CD8-positive, alpha-beta memory T cell (primary cell): ENCODE data around the gene NCMAP. TPM values are rescaled to one million over a fixed set of nuclear protein-coding genes. Genes with fewer than 3 reads are reported as not detected.

Source experiments
- CTCF ChIA-PET: fragments of 350-600 bp; sonication (Branson Sonifier 250); formaldehyde crosslinking; loops from one replicate; lab custom pipeline; 2021; ENCODE audit warnings: antibody characterized with exemption; lab: Charles Lee
- POLR2A ChIA-PET: fragments of 350-600 bp; sonication (Branson Sonifier 250); formaldehyde crosslinking; loops from one replicate; lab custom pipeline; 2021; ENCODE audit warnings: antibody characterized with exemption; lab: Charles Lee
- DNase-seq, 5 donors: peaks; one replicate each; pipeline versions ENCODE4 v3.0.0 to v3.0.0-alpha.2; 2020 to 2022; ENCODE audit warnings: mixed read lengths in 1 of 5
- H3K27ac ChIP-seq: one replicate; pipeline ENCODE4 v1.7.0; 2013; ENCODE audit warnings: low read depth, mild to moderate bottlenecking, low read length, moderate library complexity
- H3K27me3 ChIP-seq: 2 replicates; pipeline ENCODE4 v1.7.0; 2013; ENCODE audit warnings: low read length, mild to moderate bottlenecking; ENCODE audit not compliant: insufficient read depth, poor library complexity, severe bottlenecking
- H3K36me3 ChIP-seq: 2 replicates; pipeline ENCODE4 v1.7.0; 2013; ENCODE audit warnings: mild to moderate bottlenecking, low read length, moderate library complexity; ENCODE audit not compliant: insufficient read depth
- H3K4me1 ChIP-seq: 2 replicates; pipeline ENCODE4 v1.7.0; 2013; ENCODE audit warnings: mild to moderate bottlenecking, low read length, moderate library complexity; ENCODE audit not compliant: insufficient read depth
- H3K4me3 ChIP-seq: 2 replicates; pipeline ENCODE4 v1.7.0; 2013; ENCODE audit warnings: mild to moderate bottlenecking, low read length
- H3K9me3 ChIP-seq: 2 replicates; pipeline ENCODE4 v1.7.0; 2013; ENCODE audit warnings: mild to moderate bottlenecking, low read length
- H3K27ac Mint-ChIP-seq, 8 donors: one replicate each; pipeline ENCODE4 v1.8.0; 2020 to 2021; ENCODE audit warnings: mixed read lengths in 8 of 8, mild to moderate bottlenecking in 6 of 8, inconsistent platforms in 3 of 8, moderate library complexity in 3 of 8
- H3K27me3 Mint-ChIP-seq, 2 donors: one replicate each; pipeline ENCODE4 v1.8.0; 2020 to 2021; ENCODE audit warnings: mixed read lengths in 2 of 2, mild to moderate bottlenecking in 1 of 2, moderate library complexity in 1 of 2
- H3K36me3 Mint-ChIP-seq, 3 donors: one replicate each; pipeline ENCODE4 v1.8.0; 2020 to 2021; ENCODE audit warnings: mixed read lengths in 3 of 3, inconsistent platforms in 1 of 3, mild to moderate bottlenecking in 1 of 3
- H3K4me1 Mint-ChIP-seq, 3 donors: one replicate each; pipeline ENCODE4 v1.8.0; 2020 to 2021; ENCODE audit warnings: mixed read lengths in 3 of 3, inconsistent platforms in 1 of 3, mild to moderate bottlenecking in 1 of 3
- H3K4me3 Mint-ChIP-seq, 7 donors: one replicate each; pipeline ENCODE4 v1.8.0; 2020 to 2021; ENCODE audit warnings: mixed read lengths in 7 of 7, mild to moderate bottlenecking in 6 of 7, moderate library complexity in 4 of 7, inconsistent platforms in 2 of 7
- H3K9me3 Mint-ChIP-seq, 5 donors: one replicate each; pipeline ENCODE4 v1.8.0; 2020 to 2022; ENCODE audit warnings: mixed read lengths in 5 of 5, mild to moderate bottlenecking in 3 of 5, moderate library complexity in 2 of 5, inconsistent platforms in 1 of 5
- polyA plus RNA-seq: library from polyadenylated mRNA; unstranded; fragments of 300-500 nt; fragmentation: Illumina TruSeq; gene quantifications from one replicate; pipeline ENCODE4 v1.2.3, GENCODE V29; 2021
- total RNA-seq, 2 experiments: library from RNA; stranded (reverse); gene quantifications; one replicate each; pipeline ENCODE4 v1.2.3, GENCODE V29; 2021

NCMAP gene
- total and polyA plus RNA-seq, 3 experiments from 2014 or later = 0.04 TPM; not detected in 2

DNA sequence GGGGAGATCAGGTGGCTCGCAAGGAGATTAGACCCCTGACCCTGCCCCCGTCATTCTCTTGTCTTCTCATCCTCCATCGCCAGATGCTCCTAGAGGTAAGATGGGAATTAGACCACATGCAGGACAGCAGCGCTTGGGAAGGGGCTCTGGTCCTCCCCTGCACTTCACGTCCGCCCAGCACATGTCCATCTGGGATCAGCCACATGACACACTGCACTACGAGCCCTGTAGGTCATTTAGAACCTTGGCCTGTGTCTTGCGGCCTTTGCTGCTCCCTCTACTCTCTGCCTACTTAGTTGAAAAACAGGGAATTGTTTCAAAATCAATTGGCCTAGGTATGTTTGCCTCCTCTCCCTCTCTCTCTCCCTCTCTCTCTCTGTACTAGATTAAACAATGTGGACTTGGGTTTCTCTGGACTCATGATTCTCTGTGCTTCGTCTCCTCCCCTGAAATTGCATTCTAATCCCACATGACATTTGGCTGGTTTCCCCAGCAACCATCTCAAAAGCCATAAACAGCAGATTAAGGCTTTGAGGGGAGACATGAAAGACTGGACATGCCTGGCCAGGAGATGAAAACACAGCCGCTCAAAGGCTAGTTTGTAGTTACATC lies 3.8 kb upstream of the NCMAP start:
- Mint-ChIP-seq H3K36me3 (no peaks in the 10 kb centered on the region), H3K9me3 (no peaks in the 10 kb centered on the region), H3K4me1 (peaks cover 5 to 15% (median 8%) of the 10 kb centered on the region in 3 donors), H3K27me3 (peaks cover 5 to 20% of the 10 kb centered on the region in 2 donors), H3K27ac (no peak overlapping the region), H3K4me3 (no peak overlapping the region)
- Histone ChIP-seq H3K27me3 (peaks cover 5% of the 10 kb centered on the region), H3K36me3 (no peaks in the 10 kb centered on the region), H3K27ac (no peak overlapping the region), H3K4me3 (no peak overlapping the region), H3K4me1 (peaks cover 9% of the 10 kb centered on the region), H3K9me3 (no peaks in the 10 kb centered on the region)
- ChIA-PET POLR2A (no interaction called here), CTCF (no interaction called here)
- no peak for DNase-seq

DNA sequence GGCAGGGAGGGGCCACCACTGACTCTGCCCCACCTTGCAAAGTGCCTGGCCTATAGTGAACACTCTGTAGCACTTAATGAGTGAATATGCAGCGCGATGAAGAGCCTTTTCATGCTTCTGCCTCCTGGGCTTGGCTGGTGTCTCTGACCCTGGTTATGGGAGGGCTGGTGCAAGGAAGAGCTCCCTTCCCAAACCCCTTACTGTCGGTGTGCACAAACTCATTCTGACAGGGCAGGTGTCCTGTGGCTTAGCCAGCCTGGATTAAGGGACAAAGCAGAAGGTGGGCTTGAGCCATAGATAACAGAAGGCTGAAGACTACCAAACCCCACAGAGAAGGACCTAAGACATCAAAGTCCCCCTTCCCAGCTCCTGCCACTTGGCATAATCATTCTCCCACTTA lies 2.0 kb upstream of the NCMAP start:
- H3K36me3 ChIP-seq = no peaks in the 10 kb centered on the region
- CTCF ChIA-PET = no interaction called here
- no peak overlapping the region for H3K27ac ChIP-seq
- Mint-ChIP-seq H3K27me3 (peaks cover 11 to 33% of the 10 kb centered on the region in 2 donors), H3K27ac (peak overlapping the region in 2 of 8 donors; percentile 58 to 72), H3K9me3 (no peaks in the 10 kb centered on the region), H3K4me1 (peaks cover 5 to 19% (median 8%) of the 10 kb centered on the region in 3 donors), H3K4me3 (no peak overlapping the region), H3K36me3 (no peaks in the 10 kb centered on the region)
- H3K4me3 ChIP-seq = no peak overlapping the region
- peaks cover 9% of the 10 kb centered on the region for H3K4me1 ChIP-seq
- no peaks in the 10 kb centered on the region for H3K9me3 ChIP-seq
- no peak for DNase-seq
- H3K27me3 ChIP-seq = peaks cover 7% of the 10 kb centered on the region
- POLR2A ChIA-PET = no interaction called here

GRCh38 chr1:24554714-24555113 lies 1.2 kb upstream of the NCMAP start:
- H3K36me3 Mint-ChIP-seq = no peaks in the 10 kb centered on the region
- no peak overlapping the region for H3K4me3 ChIP-seq
- no peak overlapping the region for H3K27ac Mint-ChIP-seq
- H3K27ac ChIP-seq = no peak overlapping the region
- peaks cover 9% of the 10 kb centered on the region for H3K4me1 ChIP-seq
- ChIA-PET CTCF (interaction anchor here (1.2 kb wide), 1 partner anchor 50 kb away, joined by 3 read pairs; no protein-coding TSS in a partner anchor), POLR2A (no interaction called here)
- H3K9me3 Mint-ChIP-seq = no peaks in the 10 kb centered on the region
- no peak for DNase-seq
- H3K9me3 ChIP-seq = no peaks in the 10 kb centered on the region
- H3K27me3 Mint-ChIP-seq = peaks cover 11 to 33% of the 10 kb centered on the region in 2 donors
- no peaks in the 10 kb centered on the region for H3K36me3 ChIP-seq
- H3K27me3 ChIP-seq = peaks cover 7% of the 10 kb centered on the region
- H3K4me3 Mint-ChIP-seq = peak overlapping the region in 5 of 7 donors; percentile 46 to 90 (median 74)
- peaks cover 5 to 19% (median 8%) of the 10 kb centered on the region in 3 donors for H3K4me1 Mint-ChIP-seq

GRCh38 chr1:24556414-24556795 lies 518 bp downstream of the NCMAP start:
- peak overlapping the region in 1 of 8 donors; percentile 28 for H3K27ac Mint-ChIP-seq
- H3K36me3 Mint-ChIP-seq = no peaks in the 10 kb centered on the region
- Histone ChIP-seq H3K4me3 (peak overlapping the region; percentile 32), H3K9me3 (no peaks in the 10 kb centered on the region), H3K36me3 (no peaks in the 10 kb centered on the region), H3K27me3 (peaks cover 7% of the 10 kb centered on the region), H3K27ac (no peak overlapping the region), H3K4me1 (peaks cover 9% of the 10 kb centered on the region)
- H3K4me1 Mint-ChIP-seq = peaks cover 5 to 19% (median 8%) of the 10 kb centered on the region in 3 donors
- CTCF ChIA-PET = no interaction called here
- H3K27me3 Mint-ChIP-seq = peaks cover 15 to 37% of the 10 kb centered on the region in 2 donors
- no peaks in the 10 kb centered on the region for H3K9me3 Mint-ChIP-seq
- peak overlapping the region in 5 of 7 donors; percentile 48 to 65 (median 61) for H3K4me3 Mint-ChIP-seq
- DNase-seq = no peak
- POLR2A ChIA-PET = no interaction called here

GRCh38 chr1:24557220-24557619 lies 1.3 kb downstream of the NCMAP start:
- ChIA-PET CTCF (interaction anchor here (1.1 to 1.9 kb wide), 2 partner anchors 30 to 142 kb away, joined by 4 read pairs; partner anchors contain the start of gene NIPAL3), POLR2A (no interaction called here)
- peak overlapping the region in 2 of 8 donors; percentile 28 to 88 for H3K27ac Mint-ChIP-seq

GRCh38 chr1:24557711-24558131 lies 1.8 kb downstream of the NCMAP start:
- no peaks in the 10 kb centered on the region for H3K9me3 ChIP-seq
- no peaks in the 10 kb centered on the region for H3K36me3 Mint-ChIP-seq
- H3K27ac Mint-ChIP-seq = peak overlapping the region in 1 of 8 donors; percentile 88
- peaks cover 17 to 37% of the 10 kb centered on the region in 2 donors for H3K27me3 Mint-ChIP-seq
- no peaks in the 10 kb centered on the region for H3K36me3 ChIP-seq
- no peak for DNase-seq
- peaks cover 7% of the 10 kb centered on the region for H3K27me3 ChIP-seq
- ChIA-PET POLR2A (no interaction called here), CTCF (interaction anchor here (0.8 to 1.9 kb wide), 4 partner anchors 29 to 164 kb away, joined by 3 to 4 read pairs (median 4); partner anchors contain the start of gene NIPAL3)
- H3K9me3 Mint-ChIP-seq = no peaks in the 10 kb centered on the region
- H3K4me3 ChIP-seq = no peak overlapping the region
- no peak overlapping the region for H3K27ac ChIP-seq
- H3K4me1 Mint-ChIP-seq = peaks cover 5 to 19% (median 8%) of the 10 kb centered on the region in 3 donors
- H3K4me3 Mint-ChIP-seq = peak overlapping the region in 1 of 7 donors; percentile 44
- peaks cover 9% of the 10 kb centered on the region for H3K4me1 ChIP-seq

More at GRCh38 chr1:24557220-24557619, 1.3 kb downstream of the NCMAP start:
- peak overlapping the region in 4 of 7 donors; percentile 6 to 65 (median 56) for H3K4me3 Mint-ChIP-seq
- peaks cover 9% of the 10 kb centered on the region for H3K4me1 ChIP-seq
- peaks cover 17 to 37% of the 10 kb centered on the region in 2 donors for H3K27me3 Mint-ChIP-seq
- H3K27ac ChIP-seq = no peak overlapping the region
- H3K9me3 Mint-ChIP-seq = no peaks in the 10 kb centered on the region
- no peaks in the 10 kb centered on the region for H3K36me3 ChIP-seq
- H3K9me3 ChIP-seq = no peaks in the 10 kb centered on the region
- H3K36me3 Mint-ChIP-seq = no peaks in the 10 kb centered on the region
- H3K4me1 Mint-ChIP-seq = peaks cover 5 to 19% (median 8%) of the 10 kb centered on the region in 3 donors
- DNase-seq = no peak
- no peak overlapping the region for H3K4me3 ChIP-seq
- peaks cover 7% of the 10 kb centered on the region for H3K27me3 ChIP-seq

GRCh38 chr1:24558455-24558854 lies 2.6 kb downstream of the NCMAP start:
- CTCF ChIA-PET = interaction anchor here (0.8 to 1.9 kb wide), 3 partner anchors 66 to 165 kb away, joined by 3 to 4 read pairs (median 3); partner anchors contain the start of gene NIPAL3
- Histone ChIP-seq H3K4me3 (no peak overlapping the region), H3K27me3 (peaks cover 7% of the 10 kb centered on the region), H3K27ac (no peak overlapping the region), H3K9me3 (no peaks in the 10 kb centered on the region), H3K4me1 (peaks cover 9% of the 10 kb centered on the region), H3K36me3 (no peaks in the 10 kb centered on the region)
- Mint-ChIP-seq H3K27ac (no peak overlapping the region), H3K4me1 (peaks cover 5 to 19% (median 8%) of the 10 kb centered on the region in 3 donors), H3K9me3 (no peaks in the 10 kb centered on the region), H3K27me3 (peaks cover 17 to 37% of the 10 kb centered on the region in 2 donors), H3K36me3 (no peaks in the 10 kb centered on the region), H3K4me3 (no peak overlapping the region)
- no peak for DNase-seq
- POLR2A ChIA-PET = interaction anchor here (0.7 kb wide), 1 partner anchor 1677 kb away, joined by 3 read pairs; no protein-coding TSS in a partner anchor
